ENCODE data around the gene LPGAT1. TPM values are rescaled to one million over a fixed set of nuclear protein-coding genes. Genes with fewer than 3 reads are reported as not detected.
"Not testable (repeated sequence)": the region's sequence is repeated elsewhere in the genome, so short reads cannot be mapped to it uniquely, and the experiment has no call there.

LPGAT1 gene
- total RNA-seq, 2 experiments from 2014 or later = 31.8 to 34.7 TPM

DNA sequence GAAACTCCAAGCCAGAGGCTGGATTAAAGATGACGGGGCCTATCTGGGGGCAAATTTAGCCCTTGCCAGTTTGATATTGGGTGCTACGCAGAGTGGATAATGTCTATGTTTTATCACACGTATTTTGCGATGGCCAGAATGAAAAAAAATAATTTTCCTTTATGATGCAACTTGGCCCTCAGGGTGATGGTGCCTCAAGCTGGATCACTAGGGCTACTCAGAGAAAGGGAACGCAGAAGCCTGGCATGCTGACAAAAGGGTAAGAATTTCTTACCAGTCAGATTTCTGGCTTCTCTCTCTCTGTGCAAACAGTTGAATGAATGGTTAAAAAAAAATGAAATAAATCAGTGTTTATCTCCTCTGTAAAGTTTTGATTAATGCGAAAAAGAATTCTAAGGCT, 122.6 kb downstream of the LPGAT1 start:
- intact Hi-C loops (cut with micrococcal nuclease) = no loop called here

DNA sequence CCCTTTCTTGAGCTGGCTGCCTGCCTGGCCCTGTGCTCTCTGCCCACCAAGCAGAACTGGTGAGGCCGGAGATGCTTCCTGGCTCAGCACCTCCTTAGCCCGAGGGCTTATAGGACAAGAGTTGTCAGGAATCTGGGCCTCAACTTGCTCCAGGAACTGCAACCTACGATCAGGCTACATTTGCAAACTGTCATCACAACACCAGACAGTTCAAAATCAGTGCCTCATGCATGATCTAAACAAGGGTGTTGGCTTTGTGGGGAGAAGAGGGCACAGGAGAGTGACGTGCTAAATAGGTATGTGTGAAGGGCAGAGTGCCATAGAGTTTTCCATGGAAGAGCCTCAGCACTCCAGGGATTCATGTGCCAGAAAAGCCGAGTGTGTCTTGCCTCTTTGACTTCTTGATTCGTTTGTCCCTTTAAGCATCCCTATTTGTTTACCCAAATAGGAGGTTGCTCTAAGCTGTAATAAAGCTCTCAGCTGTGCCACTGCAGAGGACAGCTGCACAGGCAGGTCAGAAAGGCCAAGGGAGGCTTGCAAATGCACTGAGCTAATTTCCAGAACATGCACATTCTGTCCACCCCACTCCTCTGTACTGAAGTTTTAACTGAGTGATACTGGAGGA, 125.0 kb downstream of the LPGAT1 start:
- Mint-ChIP-seq H3K4me1 (ENCODE audit: low read depth) (no peaks in the 10 kb centered on the region), H3K27me3 (no peaks in the 10 kb centered on the region), H3K4me3 (no peak overlapping the region), H3K9me3 (no peaks in the 10 kb centered on the region), H3K27ac (no peak overlapping the region), H3K36me3 (no peaks in the 10 kb centered on the region)
- CTCF ChIA-PET = no interaction called here
- intact Hi-C loops (cut with micrococcal nuclease) = no loop called here
- POLR2A ChIA-PET = no interaction called here
- no peak for DNase-seq

More for the DNA sequence above, 122.6 kb downstream of the LPGAT1 start:
- Mint-ChIP-seq H3K27ac (no peak overlapping the region), H3K9me3 (no peaks in the 10 kb centered on the region), H3K36me3 (no peaks in the 10 kb centered on the region), H3K4me1 (ENCODE audit: low read depth) (no peaks in the 10 kb centered on the region), H3K4me3 (no peak overlapping the region), H3K27me3 (no peaks in the 10 kb centered on the region)
- no peak for DNase-seq
- CTCF ChIA-PET = interaction anchor here (2.3 kb wide), 1 partner anchor 9 kb away, joined by 15 read pairs; no protein-coding TSS in a partner anchor
- POLR2A ChIA-PET = no interaction called here

DNA sequence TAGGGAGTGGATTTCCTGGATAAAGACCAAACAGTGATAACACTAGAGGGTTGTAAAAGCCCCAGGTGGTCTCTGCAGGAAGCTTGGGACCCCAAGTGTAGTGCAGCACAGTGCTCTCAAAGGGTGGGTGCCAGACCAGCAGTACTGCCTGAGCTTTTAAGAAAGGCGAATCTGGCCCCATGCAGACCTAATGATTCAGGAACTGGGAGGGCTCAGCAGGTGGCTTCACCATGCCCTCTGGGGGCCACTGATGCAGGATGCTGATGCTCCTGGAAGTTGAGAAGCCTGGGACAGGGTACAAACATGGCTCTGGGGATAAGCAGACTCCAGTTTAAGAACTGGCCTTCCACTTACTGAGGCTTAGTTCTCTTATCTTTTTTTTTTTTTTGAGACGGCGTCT, 126.0 kb downstream of the LPGAT1 start:
- Mint-ChIP-seq H3K36me3 (no peaks in the 10 kb centered on the region), H3K27me3 (no peaks in the 10 kb centered on the region), H3K4me1 (ENCODE audit: low read depth) (no peaks in the 10 kb centered on the region), H3K9me3 (no peaks in the 10 kb centered on the region), H3K27ac (no peak overlapping the region), H3K4me3 (no peak overlapping the region)
- ChIA-PET POLR2A (no interaction called here), CTCF (no interaction called here)
- no peak for DNase-seq
- intact Hi-C loops (cut with micrococcal nuclease) = no loop called here

DNA sequence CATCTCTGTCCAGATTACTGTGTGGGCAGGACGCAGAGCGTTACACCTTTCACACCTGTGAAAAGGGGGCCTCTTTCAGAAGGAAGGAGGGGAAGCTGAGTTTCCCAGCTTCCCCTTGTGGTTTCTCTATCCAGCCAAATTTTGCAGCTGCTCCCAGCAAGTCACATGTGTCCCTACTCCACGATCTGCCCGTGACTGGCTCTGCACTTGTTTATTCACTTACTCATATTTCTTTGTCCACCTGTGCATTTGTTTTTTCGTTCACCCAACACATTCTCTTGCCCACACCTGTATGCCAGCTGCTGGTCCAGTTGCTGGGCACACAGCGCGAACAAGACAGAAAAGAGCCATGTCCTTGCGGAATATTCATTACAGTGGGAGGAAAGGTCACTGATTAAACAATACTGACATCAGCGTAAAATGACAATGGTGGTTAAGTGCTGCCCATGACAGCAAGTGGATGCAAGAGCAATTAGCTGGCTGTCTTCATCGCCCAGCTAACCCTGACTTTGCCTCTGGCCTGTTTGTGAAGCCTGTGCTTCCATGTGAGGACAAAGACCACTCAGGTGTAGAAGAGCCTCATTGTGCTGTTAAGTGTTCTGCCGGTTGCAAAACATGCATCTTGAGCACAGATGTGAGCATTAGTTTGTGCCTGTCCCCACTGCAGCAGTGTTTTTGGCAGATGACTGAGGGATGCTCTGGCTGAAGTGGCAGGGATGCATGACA, 126.6 kb downstream of the LPGAT1 start:
- H3K27me3 Mint-ChIP-seq = no peaks in the 10 kb centered on the region
- no peak overlapping the region for H3K4me3 Mint-ChIP-seq
- H3K4me1 Mint-ChIP-seq (ENCODE audit: low read depth) = no peaks in the 10 kb centered on the region
- intact Hi-C loops (cut with micrococcal nuclease) = no loop called here
- no peaks in the 10 kb centered on the region for H3K36me3 Mint-ChIP-seq
- H3K27ac Mint-ChIP-seq = no peak overlapping the region
- ChIA-PET POLR2A (no interaction called here), CTCF (no interaction called here)
- DNase-seq = no peak
- no peaks in the 10 kb centered on the region for H3K9me3 Mint-ChIP-seq

DNA sequence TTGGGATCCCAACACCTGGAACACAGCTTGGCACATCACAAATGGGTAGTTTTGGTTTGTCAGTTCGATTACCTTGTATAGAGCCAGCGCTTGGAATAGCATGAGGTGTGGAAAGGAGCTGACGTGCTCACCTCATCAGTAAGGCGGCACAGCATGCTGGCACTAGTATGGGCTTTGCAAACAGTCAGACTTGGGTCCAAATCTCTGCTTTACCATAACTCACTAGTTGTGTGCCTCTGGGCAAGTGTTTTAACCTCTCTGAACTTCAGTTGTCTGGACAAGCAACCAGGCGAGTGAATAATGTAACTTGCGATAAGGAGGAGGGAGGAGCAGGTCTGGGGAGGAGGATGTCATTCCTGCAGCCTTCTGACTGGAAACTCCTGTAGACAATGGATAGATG, 128.8 kb downstream of the LPGAT1 start:
- H3K36me3 Mint-ChIP-seq = no peaks in the 10 kb centered on the region
- peaks cover 7% of the 10 kb centered on the region for H3K4me1 Mint-ChIP-seq (ENCODE audit: low read depth)
- no peak for DNase-seq
- ChIA-PET CTCF (interaction anchor here (1.0 kb wide), 1 partner anchor 21 kb away, joined by 3 read pairs; no protein-coding TSS in a partner anchor), POLR2A (no interaction called here)
- no peak overlapping the region for H3K4me3 Mint-ChIP-seq
- H3K27ac Mint-ChIP-seq = no peak overlapping the region
- intact Hi-C loops (cut with micrococcal nuclease) = no loop called here
- H3K27me3 Mint-ChIP-seq = no peaks in the 10 kb centered on the region
- H3K9me3 Mint-ChIP-seq = no peaks in the 10 kb centered on the region

DNA sequence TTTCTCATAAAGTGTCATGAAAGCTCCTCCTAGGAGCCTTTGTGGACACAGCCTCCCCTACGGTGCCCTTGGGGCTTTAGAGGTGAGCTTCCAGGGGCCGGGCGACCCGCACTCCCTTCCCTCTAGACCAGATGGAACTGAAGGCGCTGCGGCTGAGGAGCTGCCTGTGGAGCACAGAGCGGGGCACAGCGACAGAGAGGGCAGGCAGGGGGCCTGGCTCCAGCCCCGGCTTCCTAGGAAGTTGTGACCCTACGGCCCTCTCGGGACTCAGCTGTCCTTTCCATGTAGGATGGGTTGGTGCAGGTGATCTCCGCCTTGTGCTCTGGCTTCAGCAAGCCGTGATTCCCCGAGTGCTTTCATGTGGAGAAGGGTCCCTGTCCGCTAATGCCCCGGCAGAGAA, 131.5 kb downstream of the LPGAT1 start:
- Mint-ChIP-seq H3K27ac (no peak overlapping the region), H3K9me3 (no peaks in the 10 kb centered on the region), H3K4me1 (ENCODE audit: low read depth) (peaks cover 16% of the 10 kb centered on the region), H3K4me3 (peak overlapping the region; percentile 22), H3K36me3 (no peaks in the 10 kb centered on the region), H3K27me3 (no peaks in the 10 kb centered on the region)
- no peak for DNase-seq
- ChIA-PET CTCF (interaction anchor here (0.7 to 3.4 kb wide), 50 partner anchors 9 to 966 kb away, joined by 3 to 50 read pairs (median 5); partner anchors contain the start of genes DTL, INTS7 and NEK2), POLR2A (no interaction called here)
- intact Hi-C loops (cut with micrococcal nuclease) = loop anchor here (2.0 to 5.0 kb wide), 3 partner anchors 38 to 758 kb away; no protein-coding TSS in a partner anchor

DNA sequence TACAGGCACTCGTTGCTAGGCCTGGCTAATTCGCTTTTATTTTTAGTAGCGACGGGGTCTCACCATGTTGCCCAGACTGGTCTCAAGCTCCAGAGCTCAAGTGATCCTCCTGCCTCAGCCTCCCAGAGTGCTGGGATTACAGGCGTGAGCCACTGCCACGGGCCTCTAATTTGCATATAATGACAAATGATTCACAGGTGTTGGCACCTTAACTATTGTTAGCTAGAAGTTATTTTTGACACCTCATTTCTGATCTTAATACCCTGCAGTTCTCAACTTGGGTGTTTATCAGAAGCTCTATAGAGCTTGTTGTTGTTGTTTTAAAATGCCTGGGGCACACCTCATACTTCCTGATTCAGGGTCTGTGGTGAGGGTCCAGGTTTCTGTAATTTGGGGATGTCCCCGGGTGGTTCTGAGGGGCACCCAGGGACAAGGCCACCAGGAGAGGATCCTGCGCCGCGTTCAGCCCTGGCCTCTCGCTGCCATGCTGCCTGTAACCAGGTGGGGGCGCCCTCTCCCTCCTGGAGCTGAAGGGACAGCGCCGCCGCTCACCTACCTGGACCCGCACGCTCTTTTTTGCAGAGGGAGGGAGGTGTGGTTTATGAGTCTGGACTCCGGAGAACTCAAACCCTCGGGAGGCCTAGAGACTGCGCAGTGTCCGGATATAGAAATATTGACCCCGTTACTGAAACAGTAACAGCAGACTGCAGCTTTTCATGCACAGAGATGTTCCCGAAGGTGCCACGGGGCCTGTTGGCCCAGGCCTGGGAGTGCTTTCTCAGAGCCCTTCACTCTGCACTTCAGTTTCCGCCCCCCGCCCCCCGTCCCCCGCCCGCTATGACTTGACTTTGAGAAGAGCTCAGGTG, 132.2 kb downstream of the LPGAT1 start:
- peak; percentile 90 for DNase-seq
- Mint-ChIP-seq H3K36me3 (no peaks in the 10 kb centered on the region), H3K27me3 (no peaks in the 10 kb centered on the region), H3K9me3 (peaks cover 3% of the 10 kb centered on the region), H3K4me3 (peak overlapping the region; percentile 22), H3K27ac (no peak overlapping the region), H3K4me1 (ENCODE audit: low read depth) (peaks cover 16% of the 10 kb centered on the region)
- ChIA-PET CTCF (interaction anchor here (0.6 to 3.4 kb wide), 73 partner anchors 10 to 966 kb away, joined by 3 to 50 read pairs (median 4); partner anchors contain the start of genes DTL, INTS7, NEK2 and NENF), POLR2A (no interaction called here)
- intact Hi-C loops (cut with micrococcal nuclease) = loop anchor here (1.0 to 5.0 kb wide), 5 partner anchors 38 to 759 kb away; partner anchors contain the start of genes DTL and INTS7

DNA sequence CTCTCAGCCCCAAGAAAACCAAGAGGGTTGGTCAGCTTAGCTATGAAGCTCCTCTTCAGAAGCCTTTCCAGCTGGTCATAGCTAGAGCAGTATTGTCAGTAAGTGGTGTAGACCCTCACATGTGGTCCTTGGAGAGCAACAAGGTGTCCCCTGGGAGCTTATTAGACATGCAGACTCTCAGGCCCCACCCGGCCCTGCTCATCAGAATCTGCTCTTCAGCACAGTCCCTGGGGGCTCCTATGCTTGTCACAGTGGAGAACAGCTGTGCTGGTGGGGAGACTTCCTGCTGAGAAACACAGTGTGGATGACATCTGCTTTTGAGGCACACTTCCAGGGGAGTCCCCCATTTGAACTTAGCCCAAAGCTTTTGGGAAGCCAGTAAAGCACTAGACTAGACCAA, 133.2 kb downstream of the LPGAT1 start:
- H3K27ac Mint-ChIP-seq = no peak overlapping the region
- intact Hi-C loops (cut with micrococcal nuclease) = loop anchor here (5.0 kb wide), 2 partner anchors 240 to 760 kb away; no protein-coding TSS in a partner anchor
- ChIA-PET POLR2A (no interaction called here), CTCF (interaction anchor here (0.6 to 3.4 kb wide), 17 partner anchors 12 to 759 kb away, joined by 3 to 50 read pairs (median 9); partner anchors contain the start of genes DTL and INTS7)
- peaks cover 3% of the 10 kb centered on the region for H3K9me3 Mint-ChIP-seq
- no peak overlapping the region for H3K4me3 Mint-ChIP-seq
- no peaks in the 10 kb centered on the region for H3K36me3 Mint-ChIP-seq
- H3K27me3 Mint-ChIP-seq = no peaks in the 10 kb centered on the region
- peaks cover 16% of the 10 kb centered on the region for H3K4me1 Mint-ChIP-seq (ENCODE audit: low read depth)
- no peak for DNase-seq

DNA sequence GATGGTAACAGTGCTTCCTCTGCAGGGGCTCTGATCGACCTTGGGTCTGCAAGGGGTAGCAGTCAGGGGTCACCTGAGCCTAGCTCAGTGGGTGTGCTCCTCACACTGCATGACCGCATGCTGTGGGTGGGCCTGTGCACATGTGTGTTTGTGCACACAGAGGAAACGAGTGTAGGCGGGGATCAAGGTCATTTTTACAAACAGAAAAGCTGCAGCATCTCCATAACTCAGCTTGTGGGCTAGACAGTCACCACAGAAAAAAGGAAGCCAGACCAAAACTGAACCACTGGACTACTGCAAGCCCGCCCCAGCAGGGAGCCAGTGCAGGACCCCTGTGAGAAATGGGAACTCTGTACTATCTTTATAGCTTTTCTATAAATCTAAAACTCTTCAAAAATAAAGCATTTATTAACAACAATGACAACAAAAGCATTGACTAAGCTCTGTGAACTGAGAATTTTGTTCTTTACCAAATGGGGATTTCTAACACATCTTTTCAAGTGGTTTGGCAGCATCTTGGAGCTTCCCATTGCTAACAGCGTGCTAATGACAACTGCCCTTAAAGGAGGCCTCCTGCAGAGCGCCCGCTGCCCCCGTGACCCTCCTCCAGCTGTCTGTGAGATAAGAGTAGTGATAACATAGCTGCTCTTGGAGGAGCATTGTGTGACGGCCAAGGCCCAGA, 135.3 kb downstream of the LPGAT1 start:
- Mint-ChIP-seq H3K9me3 (peaks cover 3% of the 10 kb centered on the region), H3K4me1 (ENCODE audit: low read depth) (peaks cover 16% of the 10 kb centered on the region), H3K27ac (no peak overlapping the region), H3K27me3 (no peaks in the 10 kb centered on the region), H3K36me3 (no peaks in the 10 kb centered on the region), H3K4me3 (no peak overlapping the region)
- CTCF ChIA-PET = interaction anchor here (0.8 to 1.4 kb wide), 4 partner anchors 14 to 761 kb away, joined by 3 to 11 read pairs (median 5); no protein-coding TSS in a partner anchor
- no peak for DNase-seq
- POLR2A ChIA-PET = no interaction called here
- intact Hi-C loops (cut with micrococcal nuclease) = loop anchor here (5.0 kb wide), 2 partner anchors 242 to 762 kb away; no protein-coding TSS in a partner anchor

DNA sequence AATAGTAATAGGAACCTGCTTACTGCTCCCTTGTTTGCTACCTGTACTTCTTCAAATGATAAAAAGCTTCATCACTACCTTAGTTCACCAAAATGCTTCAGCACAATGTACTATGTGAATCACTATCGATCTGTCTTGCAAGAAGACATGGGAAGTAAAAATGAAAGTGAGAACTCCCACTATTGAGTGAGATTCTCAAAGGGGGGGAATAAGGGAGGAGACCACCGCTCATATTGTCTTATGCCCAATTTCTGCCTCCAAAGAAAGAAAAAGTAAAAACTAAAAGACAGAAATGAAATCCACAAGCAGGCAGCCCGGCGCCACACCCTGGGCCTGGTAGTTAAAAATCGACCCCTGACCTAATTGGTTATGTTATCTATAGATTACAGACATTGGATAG, 136.7 kb downstream of the LPGAT1 start:
- H3K36me3 Mint-ChIP-seq; POLR2A ChIA-PET; intact Hi-C loops (cut with micrococcal nuclease): not testable (repeated sequence)

More for the DNA sequence above, 136.7 kb downstream of the LPGAT1 start:
- CTCF ChIA-PET = interaction anchor here (1.1 to 1.3 kb wide), 2 partner anchors 13 to 762 kb away, joined by 3 to 5 read pairs; no protein-coding TSS in a partner anchor
- H3K4me3 Mint-ChIP-seq, H3K9me3 Mint-ChIP-seq, H3K27me3 Mint-ChIP-seq, DNase-seq, H3K27ac Mint-ChIP-seq: not testable (repeated sequence)
- H3K4me1 Mint-ChIP-seq (ENCODE audit: low read depth) = peaks cover 16% of the 10 kb centered on the region
